Superior temporal gyrus (tissue), 1 donor: ENCODE data around the gene MGMT.
"Not testable (repeated sequence)": the region's sequence is repeated elsewhere in the genome, so short reads cannot be mapped to it uniquely, and the experiment has no call there.

Experiments used
- DNase-seq: peaks from one replicate; pipeline ENCODE4 v3.0.0-alpha.2; 2016; ENCODE audit errors: extremely low spot score

MGMT gene

GRCh38 chr10:129466703-129467358, at the start of gene MGMT:
Gene MGMT, plus strand, starts transcription at chr10:129467241.
- DNase-seq: peak; percentile 80

DNA sequence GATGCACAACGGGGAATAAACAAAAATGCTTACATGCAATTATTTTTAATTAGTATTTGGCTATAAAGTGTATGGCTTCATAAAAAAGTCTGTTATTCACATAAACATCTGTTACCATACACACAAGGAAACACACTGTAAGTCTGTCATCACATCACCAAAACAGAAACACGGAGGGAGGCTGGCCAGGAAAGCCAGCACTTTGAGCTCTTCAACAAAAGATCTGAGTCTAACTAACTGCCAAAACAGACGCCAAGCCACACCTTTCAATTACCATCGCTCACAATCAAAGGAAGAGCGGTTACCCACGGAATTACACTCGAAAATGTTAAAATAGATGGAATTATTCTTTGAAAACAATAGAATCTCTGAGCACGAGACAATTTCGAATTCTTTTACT, 49.2 kb upstream of the MGMT start:
- no peak for DNase-seq

GRCh38 chr10:129418496-129419225, 48.4 kb upstream of the MGMT start:
- DNase-seq: no peak

- DNase-seq: no peak
These were observed 47.6 kb upstream of the MGMT start for GRCh38 chr10:129419397-129419796.

DNA sequence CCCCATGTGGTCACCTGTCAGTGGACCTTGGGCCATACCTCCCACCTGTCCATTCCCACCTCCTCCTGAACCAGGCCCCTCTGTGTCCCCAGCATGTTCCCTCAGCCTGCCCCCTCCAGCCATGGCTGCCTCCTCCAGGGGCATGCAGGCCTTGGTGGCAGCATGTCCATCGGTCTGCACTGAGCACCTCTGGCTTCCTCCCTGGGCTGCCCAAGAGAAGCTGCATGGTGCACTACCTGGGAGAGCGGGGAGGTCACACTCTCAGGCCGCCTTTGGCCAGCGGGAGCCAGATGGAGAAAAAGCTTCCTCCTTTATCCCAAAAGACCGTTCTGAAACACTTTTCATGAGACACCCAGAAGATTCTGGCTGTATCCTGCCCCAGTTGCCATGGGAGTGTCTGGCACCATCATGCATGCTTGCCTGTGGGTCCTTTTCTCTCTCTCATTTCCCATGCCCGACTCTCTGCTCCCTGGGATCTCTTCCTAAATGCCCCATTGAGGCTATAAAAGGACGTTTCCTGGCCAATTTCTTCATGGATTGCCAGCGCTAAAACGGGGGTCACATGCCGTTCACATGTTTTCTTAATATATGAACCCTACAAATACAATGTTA, 45.5 kb upstream of the MGMT start:
- DNase-seq: no peak

- DNase-seq: no peak
These were observed 42.1 kb upstream of the MGMT start for GRCh38 chr10:129424978-129425377.

GRCh38 chr10:129426606-129427005, 40.4 kb upstream of the MGMT start:
- no peak for DNase-seq

DNA sequence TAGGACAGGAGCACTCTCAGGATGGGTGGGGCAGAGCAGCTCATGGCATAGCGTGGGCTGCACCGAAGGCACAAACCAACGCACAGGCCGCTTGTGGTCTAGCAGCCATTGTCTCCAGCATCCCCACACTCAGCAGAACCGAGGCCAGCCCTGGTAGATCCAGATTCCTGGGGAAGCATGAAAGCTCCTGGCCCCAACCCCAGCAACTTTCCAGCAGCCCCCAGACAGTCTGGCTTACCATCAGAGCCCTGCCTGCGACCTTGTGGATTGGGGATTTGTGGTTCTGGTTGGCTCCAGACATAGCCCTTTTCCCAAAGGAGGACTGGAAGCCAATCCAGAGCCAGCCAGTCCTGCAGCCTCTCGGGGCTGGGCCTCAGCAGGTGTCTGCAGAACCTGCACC, 33.8 kb upstream of the MGMT start:
- DNase-seq: no peak

DNA sequence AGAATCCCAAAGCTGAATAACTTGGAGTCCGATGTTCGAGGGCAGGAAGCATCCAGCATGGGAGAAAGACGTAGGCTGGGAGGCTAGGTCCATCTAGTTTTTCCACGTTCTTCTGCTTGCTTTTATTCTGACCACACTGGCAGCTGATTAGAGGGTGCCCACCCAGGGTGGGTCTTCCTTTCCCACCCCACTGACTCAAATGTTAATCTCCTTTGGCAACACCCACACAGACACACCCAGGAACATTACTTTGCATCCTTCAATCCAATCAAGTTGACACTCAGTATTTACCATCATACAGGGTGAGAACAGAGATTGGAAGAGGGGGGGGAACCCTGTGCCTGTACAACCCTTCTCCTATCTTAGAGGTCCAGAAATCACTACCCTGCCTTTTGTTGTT, 31.3 kb upstream of the MGMT start:
- not testable (repeated sequence) for DNase-seq

DNA sequence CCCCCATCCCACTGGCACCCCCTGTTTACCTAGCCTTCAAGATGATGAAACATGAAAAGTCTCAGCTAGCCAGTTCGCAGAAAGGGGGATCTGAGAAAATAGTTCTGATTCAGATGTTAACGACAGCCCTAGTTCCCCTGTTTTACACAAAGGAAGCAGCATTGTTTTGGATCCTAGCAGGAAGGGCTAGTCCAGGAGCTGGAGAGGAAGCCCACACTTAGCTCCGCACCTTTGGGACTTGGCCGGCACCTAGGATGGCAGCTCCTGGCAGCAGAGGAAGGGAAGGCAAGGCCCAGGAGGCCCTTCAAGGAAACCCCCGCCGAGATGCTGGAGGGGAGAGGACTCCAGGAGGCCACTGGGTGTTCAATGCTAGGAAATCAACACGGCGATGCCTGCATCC, 29.0 kb upstream of the MGMT start:
- no peak for DNase-seq

GRCh38 chr10:129440247-129440646, 26.8 kb upstream of the MGMT start:
- DNase-seq: no peak

- DNase-seq: no peak
These were observed 26.2 kb upstream of the MGMT start for GRCh38 chr10:129440722-129441316.

DNA sequence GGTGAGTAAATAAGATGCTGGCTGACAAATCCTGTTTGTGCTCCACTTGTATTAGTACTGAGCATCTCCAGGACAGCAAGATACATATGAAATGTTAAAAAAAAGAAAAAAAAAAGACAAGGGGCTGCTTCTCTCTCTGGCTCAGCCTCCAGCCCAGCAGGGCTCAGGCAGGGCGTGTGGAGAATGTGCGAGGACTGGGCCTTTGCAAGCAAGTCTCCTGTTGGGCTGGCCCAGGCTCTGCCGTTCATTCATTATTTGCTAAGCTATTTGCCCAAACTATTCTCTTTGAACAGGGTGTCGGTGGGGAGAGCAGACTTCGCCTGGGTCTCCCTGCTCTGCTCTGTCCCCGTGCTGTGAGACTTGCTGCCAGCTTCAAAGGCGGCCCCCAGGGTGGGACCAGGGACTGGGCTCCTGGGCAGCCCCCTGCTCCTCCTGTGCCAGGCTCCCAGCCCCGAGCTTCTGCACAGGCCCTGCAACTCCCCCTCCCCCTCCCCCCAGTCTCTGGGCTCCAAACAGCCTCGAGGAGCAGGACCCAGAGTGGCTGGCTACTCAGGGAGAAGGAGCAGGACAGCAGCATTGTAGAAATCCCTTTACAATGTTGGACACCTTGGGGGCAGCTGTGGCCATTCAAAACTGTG, 25.6 kb upstream of the MGMT start:
- DNase-seq: no peak

- no peak for DNase-seq
These were observed 24.2 kb upstream of the MGMT start for GRCh38 chr10:129442866-129443265.

DNA sequence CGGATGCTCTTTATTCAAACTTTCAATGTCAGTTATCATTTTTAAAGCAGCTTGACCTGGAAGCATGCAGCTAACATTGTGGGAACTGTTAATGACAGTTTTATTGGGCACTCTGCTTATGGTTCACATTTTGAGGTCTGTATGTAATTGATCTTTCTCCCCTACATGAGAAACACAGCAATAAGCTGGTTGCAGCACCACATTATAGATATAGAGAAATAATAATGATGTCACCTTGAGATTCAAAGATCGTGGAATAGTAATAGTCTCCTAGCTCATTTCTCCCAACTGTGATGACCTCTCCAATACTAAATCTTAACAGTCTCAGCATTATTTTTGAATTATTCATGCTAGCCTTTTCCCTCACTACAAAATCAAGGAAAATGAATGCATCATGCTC, 22.7 kb upstream of the MGMT start:
- DNase-seq: no peak

- peak; percentile 42 for DNase-seq
These were observed 21.4 kb upstream of the MGMT start for GRCh38 chr10:129445436-129446182.

DNA sequence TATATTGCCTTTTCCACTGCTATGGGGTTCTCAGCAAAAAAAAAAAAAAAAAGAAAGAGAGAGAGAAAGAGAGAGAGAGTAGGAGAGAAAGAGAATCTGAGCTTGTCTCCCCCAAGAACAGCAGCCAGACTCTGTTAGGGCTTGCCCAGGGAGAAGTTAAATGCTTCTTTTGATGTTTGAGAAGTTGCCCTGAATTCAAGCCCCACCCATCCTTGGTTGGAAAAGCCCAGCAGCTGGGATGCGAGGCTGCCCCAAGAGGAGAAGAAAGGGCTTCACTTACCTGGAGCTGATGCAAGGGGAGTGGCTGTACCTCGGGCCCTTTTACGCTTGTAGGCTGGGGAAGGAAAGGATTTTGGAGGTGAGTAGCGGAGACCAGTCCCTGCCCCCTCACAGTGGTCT, 20.9 kb upstream of the MGMT start:
- no peak for DNase-seq

DNA sequence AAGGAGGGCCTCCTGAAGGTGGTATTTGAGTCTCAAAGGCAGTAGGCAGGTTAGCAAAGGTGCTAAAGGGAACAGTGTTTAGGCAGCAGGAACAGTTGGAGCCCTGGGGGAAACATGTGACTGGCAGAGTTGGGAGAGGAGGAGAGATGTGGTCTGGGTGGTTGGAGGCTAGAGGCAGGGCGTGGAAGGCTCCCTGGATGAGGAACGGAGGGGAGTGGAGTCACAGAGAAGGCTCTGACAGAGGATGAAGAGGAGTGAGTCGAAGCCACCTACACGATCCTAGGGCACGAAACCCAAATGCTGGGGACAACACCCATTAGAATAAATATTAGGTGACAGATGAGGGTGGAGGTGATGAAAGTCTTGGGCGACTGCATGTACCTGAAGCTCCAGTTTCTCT, 19.6 kb upstream of the MGMT start:
- DNase-seq: no peak

- no peak for DNase-seq
These were observed 19.0 kb upstream of the MGMT start for GRCh38 chr10:129448086-129448485.

GRCh38 chr10:129448539-129448938, 18.5 kb upstream of the MGMT start:
- DNase-seq: no peak

DNA sequence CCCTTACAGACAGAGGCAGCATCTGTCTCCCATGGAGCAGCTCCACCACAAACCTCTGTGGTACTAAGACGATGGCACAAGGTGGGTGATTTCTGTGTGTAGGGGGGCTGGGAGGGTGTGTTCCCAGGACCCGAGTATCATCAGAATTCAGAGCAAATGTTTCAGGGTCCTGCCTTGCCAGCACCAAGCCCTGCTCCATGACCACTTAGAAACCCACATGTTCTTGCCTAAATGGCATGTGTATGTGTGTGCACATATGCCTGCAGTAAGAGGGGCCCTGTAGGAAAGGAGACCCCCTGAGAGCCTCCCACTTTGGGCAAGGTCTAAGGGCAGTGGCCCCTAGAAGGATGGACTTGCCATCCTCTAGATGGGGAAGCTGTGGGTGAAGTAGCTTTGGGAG, 17.1 kb upstream of the MGMT start:
- DNase-seq: no peak

DNA sequence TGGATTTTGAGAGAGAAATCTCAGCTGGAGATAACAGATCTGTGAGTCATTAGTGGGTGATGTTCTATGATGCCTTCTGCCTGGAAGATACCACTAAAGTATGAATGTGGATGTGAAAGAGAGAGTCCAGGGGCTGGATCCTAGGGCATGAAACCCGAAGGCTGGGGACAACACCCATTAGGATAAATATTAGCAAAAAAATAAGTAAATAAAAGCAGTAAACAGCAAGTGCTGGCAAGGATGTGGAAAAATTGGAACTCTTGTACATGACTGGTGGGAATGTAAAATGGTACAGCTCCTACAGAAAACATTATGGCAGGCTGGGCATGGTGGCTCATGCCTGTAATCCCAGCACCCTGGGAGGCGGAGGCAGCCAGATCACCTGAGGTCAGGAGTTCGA, 16.6 kb upstream of the MGMT start:
- DNase-seq: no peak
